ENCODE results near the gene SLCO1B3. TPM values are rescaled to one million over a fixed set of nuclear protein-coding genes. Genes with fewer than 3 reads are reported as not detected.
"Not testable (repeated sequence)": the region's sequence is repeated elsewhere in the genome, so short reads cannot be mapped to it uniquely, and the experiment has no call there.

Gene SLCO1B3
- not detected for total RNA-seq
- long read RNA-seq, result 0 reads

GRCh38 chr12:20810487-20810886 is at the start of gene SLCO1B3:
Gene SLCO1B3, plus strand, starts transcription at chr12:20810705. Its CDS starts 5,034 bp downstream, at chr12:20815739.
- ATAC-seq (ENCODE audit: poor library complexity), result no peak
- no peak for DNase-seq
- intact Hi-C loops (cut with DNase I), result no loop called here

- no peak for DNase-seq
- intact Hi-C loops (cut with DNase I), result no loop called here
Observed at GRCh38 chr12:20777420-20777819, 33.1 kb upstream of the SLCO1B3 start.

GRCh38 chr12:20778969-20779368 is 31.5 kb upstream of the SLCO1B3 start:
- ATAC-seq (ENCODE audit: poor library complexity) (no peak), DNase-seq (no peak)
- intact Hi-C loops (cut with DNase I), result no loop called here

More at GRCh38 chr12:20777420-20777819, 33.1 kb upstream of the SLCO1B3 start:
- ATAC-seq (ENCODE audit: poor library complexity), result no peak

GRCh38 chr12:20779971-20780370 is 30.5 kb upstream of the SLCO1B3 start:
- ATAC-seq (ENCODE audit: poor library complexity); DNase-seq; intact Hi-C loops (cut with DNase I): not testable (repeated sequence)

- intact Hi-C loops (cut with DNase I); ATAC-seq (ENCODE audit: poor library complexity); DNase-seq: not testable (repeated sequence)
Observed at GRCh38 chr12:20783796-20784357, 26.6 kb upstream of the SLCO1B3 start.

- no peak for DNase-seq
- intact Hi-C loops (cut with DNase I), result no loop called here
- no peak for ATAC-seq (ENCODE audit: poor library complexity)
Observed at GRCh38 chr12:20792971-20793370, 17.5 kb upstream of the SLCO1B3 start.

GRCh38 chr12:20798554-20798953 is 12.0 kb upstream of the SLCO1B3 start:
- peak; percentile 90 for ATAC-seq (ENCODE audit: poor library complexity)
- no peak for DNase-seq
- intact Hi-C loops (cut with DNase I), result no loop called here

- no peak for ATAC-seq (ENCODE audit: poor library complexity)
- no peak for DNase-seq
- intact Hi-C loops (cut with DNase I), result no loop called here
Observed at GRCh38 chr12:20800160-20800559, 10.3 kb upstream of the SLCO1B3 start.

- DNase-seq, result no peak
- no peak for ATAC-seq (ENCODE audit: poor library complexity)
- intact Hi-C loops (cut with DNase I), result no loop called here
Observed at GRCh38 chr12:20801035-20801434, 9.5 kb upstream of the SLCO1B3 start.

- DNase-seq (no peak), ATAC-seq (ENCODE audit: poor library complexity) (no peak)
- intact Hi-C loops (cut with DNase I), result no loop called here
Observed at GRCh38 chr12:20805921-20806320, 4.6 kb upstream of the SLCO1B3 start.

- no peak for ATAC-seq (ENCODE audit: poor library complexity)
- DNase-seq, result no peak
- intact Hi-C loops (cut with DNase I), result no loop called here
Observed at GRCh38 chr12:20807192-20808080, 3.1 kb upstream of the SLCO1B3 start.

GRCh38 chr12:20808521-20808920 is 2.0 kb upstream of the SLCO1B3 start:
- intact Hi-C loops (cut with DNase I), result no loop called here
- DNase-seq (no peak), ATAC-seq (ENCODE audit: poor library complexity) (no peak)

GRCh38 chr12:20815574-20815973 is 5.1 kb downstream of the SLCO1B3 start:
- DNase-seq (no peak), ATAC-seq (ENCODE audit: poor library complexity) (no peak)
- intact Hi-C loops (cut with DNase I), result no loop called here

GRCh38 chr12:20822415-20822814 is 11.9 kb downstream of the SLCO1B3 start:
- intact Hi-C loops (cut with DNase I), result no loop called here
- no peak for DNase-seq
- no peak for ATAC-seq (ENCODE audit: poor library complexity)

- DNase-seq (no peak), ATAC-seq (ENCODE audit: poor library complexity) (no peak)
- intact Hi-C loops (cut with DNase I), result no loop called here
Observed at GRCh38 chr12:20822925-20823324, 12.4 kb downstream of the SLCO1B3 start.

- ATAC-seq (ENCODE audit: poor library complexity) (no peak), DNase-seq (no peak)
- intact Hi-C loops (cut with DNase I), result no loop called here
Observed at GRCh38 chr12:20829919-20830318, 19.4 kb downstream of the SLCO1B3 start.

- intact Hi-C loops (cut with DNase I), result no loop called here
- DNase-seq (no peak), ATAC-seq (ENCODE audit: poor library complexity) (no peak)
Observed at GRCh38 chr12:20830456-20830855, 20.0 kb downstream of the SLCO1B3 start.

- no peak for ATAC-seq (ENCODE audit: poor library complexity)
- intact Hi-C loops (cut with DNase I), result no loop called here
- DNase-seq, result no peak
Observed at GRCh38 chr12:20832911-20833310, 22.4 kb downstream of the SLCO1B3 start.

GRCh38 chr12:20852649-20853048 is 42.1 kb downstream of the SLCO1B3 start:
- no peak for ATAC-seq (ENCODE audit: poor library complexity)
- intact Hi-C loops (cut with DNase I), result no loop called here
- DNase-seq, result no peak

GRCh38 chr12:20863056-20863455 is 52.6 kb downstream of the SLCO1B3 start:
- intact Hi-C loops (cut with DNase I), result no loop called here
- DNase-seq, result no peak
- ATAC-seq (ENCODE audit: poor library complexity), result no peak
